DOHH2 (cell line): ENCODE results near the gene RNPEPL1.

ENCODE experiments used
- H3F3A ChIP-seq: fragments of 200-600 bp; sonication (generic), shearing (Covaris generic); 2 replicates; pipeline ENCODE4 v1.6.0; 2016; ENCODE audit warnings: antibody characterized with exemption, mild to moderate bottlenecking; ENCODE audit not compliant: control insufficient read depth, insufficient read depth
- H3K27ac ChIP-seq: fragments of 200-600 bp; sonication (generic); 2 replicates; pipeline ENCODE4 v1.5.1; 2014; ENCODE audit warnings: low read depth, mild to moderate bottlenecking, low read length, moderate library complexity
- H3K27me3 ChIP-seq: fragments of 200-600 bp; sonication (generic); 2 replicates; pipeline ENCODE4 v1.6.1; 2014; ENCODE audit warnings: mild to moderate bottlenecking, low read length, mixed read lengths; ENCODE audit not compliant: control insufficient read depth
- H3K36me3 ChIP-seq: fragments of 200-600 bp; sonication (generic); 2 replicates; pipeline ENCODE4 v1.6.1; 2014; ENCODE audit warnings: mild to moderate bottlenecking, low read length, moderate library complexity, mixed read lengths; ENCODE audit not compliant: control insufficient read depth
- H3K4me1 ChIP-seq: fragments of 200-600 bp; sonication (generic); 2 replicates; pipeline ENCODE4 v1.6.1; 2014; ENCODE audit warnings: mild to moderate bottlenecking, low read length, mixed read lengths; ENCODE audit not compliant: control insufficient read depth
- H3K4me2 ChIP-seq: fragments of 200-600 bp; sonication (generic); 2 replicates; pipeline ENCODE4 v1.6.0; 2014; ENCODE audit warnings: mild to moderate bottlenecking, low read length, moderate library complexity
- H3K4me3 ChIP-seq: fragments of 200-600 bp; sonication (generic); 2 replicates; pipeline ENCODE4 v1.5.1; 2014; ENCODE audit warnings: mild to moderate bottlenecking, low read length, mixed read lengths
- H3K79me2 ChIP-seq: fragments of 200-600 bp; sonication (generic); 2 replicates; pipeline ENCODE4 v1.6.1; 2014; ENCODE audit warnings: mild to moderate bottlenecking, low read length, mixed read lengths; ENCODE audit not compliant: control insufficient read depth
- H3K9me2 ChIP-seq: fragments of 200-600 bp; sonication (generic); replicated peaks from 2 replicates; pipeline ENCODE4 v1.6.1; 2014; ENCODE audit warnings: mild to moderate bottlenecking, low read length, mixed read lengths; ENCODE audit not compliant: control insufficient read depth
- H3K9me3 ChIP-seq: fragments of 200-600 bp; sonication (generic); 2 replicates; pipeline ENCODE4 v1.6.1; 2014; ENCODE audit warnings: antibody characterized with exemption, low read length, mixed read lengths; ENCODE audit not compliant: control insufficient read depth, insufficient read depth
- H4K20me1 ChIP-seq: fragments of 200-600 bp; sonication (generic); 2 replicates; pipeline ENCODE4 v1.6.0; 2014; ENCODE audit warnings: low read depth, mild to moderate bottlenecking, antibody characterized with exemption, low read length, moderate library complexity; ENCODE audit not compliant: control insufficient read depth, insufficient read depth
- CTCF ChIP-seq: fragments of 200-600 bp; sonication (generic); IDR thresholded peaks from one replicate; pipeline ENCODE4 v1.5.1; 2014; ENCODE audit warnings: antibody characterized with exemption, mild to moderate bottlenecking, low read depth, low read length; ENCODE audit not compliant: poor library complexity, severe bottlenecking
- EZH2phosphoT487 ChIP-seq: fragments of 200-600 bp; sonication (generic); IDR thresholded peaks from 2 replicates; pipeline ENCODE4 v1.6.1; 2017; ENCODE audit warnings: borderline replicate concordance, mild to moderate bottlenecking, antibody characterized with exemption, low read length, moderate library complexity, mixed read lengths

Gene RNPEPL1

GRCh38 chr2:240600451-240600961 lies 32.2 kb downstream of the RNPEPL1 start:
- Histone ChIP-seq H3K4me1 (no peaks in the 10 kb centered on the region), H3K4me3 (no peak overlapping the region), H3K27ac (no peak overlapping the region), H3K36me3 (peaks cover 11% of the 10 kb centered on the region; the same call in 1 of the 2 replicates), H4K20me1 (no peaks in the 10 kb centered on the region), H3K9me2 (no peaks in the 10 kb centered on the region), H3K9me3 (no peaks in the 10 kb centered on the region), H3K4me2 (no peak overlapping the region), H3K27me3 (no peaks in the 10 kb centered on the region), H3F3A (no peaks in the 10 kb centered on the region), H3K79me2 (peaks cover 5% of the 10 kb centered on the region; the same call in 1 of the 2 replicates)
- no peak for TF ChIP-seq EZH2phosphoT487
- TF ChIP-seq CTCF = no peak

- Histone ChIP-seq H3K27me3 (no peaks in the 10 kb centered on the region), H3K9me3 (no peaks in the 10 kb centered on the region), H3K4me3 (no peak overlapping the region), H3K36me3 (peaks cover 8% of the 10 kb centered on the region; the same call in 1 of the 2 replicates), H3K4me1 (no peaks in the 10 kb centered on the region), H3K4me2 (no peak overlapping the region), H3F3A (no peaks in the 10 kb centered on the region), H3K79me2 (no peaks in the 10 kb centered on the region), H4K20me1 (no peaks in the 10 kb centered on the region), H3K9me2 (no peaks in the 10 kb centered on the region), H3K27ac (no peak overlapping the region)
- TF ChIP-seq EZH2phosphoT487 (no peak), CTCF (no peak)
Observed at GRCh38 chr2:240601061-240601830, 33.0 kb downstream of the RNPEPL1 start.

GRCh38 chr2:240601831-240602160 lies 33.5 kb downstream of the RNPEPL1 start:
- no peak overlapping the region for H3K4me3 ChIP-seq
- peaks cover 8% of the 10 kb centered on the region; the same call in 1 of the 2 replicates for H3K36me3 ChIP-seq
- no peaks in the 10 kb centered on the region for H3K4me1 ChIP-seq
- no peaks in the 10 kb centered on the region for H3F3A ChIP-seq
- no peaks in the 10 kb centered on the region for H3K27me3 ChIP-seq
- no peaks in the 10 kb centered on the region for H3K9me2 ChIP-seq
- TF ChIP-seq EZH2phosphoT487 (no peak), CTCF (no peak)
- no peak overlapping the region for H3K27ac ChIP-seq
- no peaks in the 10 kb centered on the region for H3K9me3 ChIP-seq
- no peaks in the 10 kb centered on the region for H4K20me1 ChIP-seq
- no peaks in the 10 kb centered on the region for H3K79me2 ChIP-seq
- H3K4me2 ChIP-seq = no peak overlapping the region
